MM.1S (cell line): Measurements from ENCODE around the gene ERBIN.

Experiments used
- CTCF ChIP-seq: fragments of 300-600 bp; sonication (generic); IDR thresholded peaks from 2 replicates; pipeline ENCODE4 v1.5.1; 2016; ENCODE audit warnings: antibody characterized with exemption, low read length, mixed read lengths
- EZH2 ChIP-seq: fragments of 300-600 bp; sonication (generic); optimal IDR thresholded peaks from 2 replicates; pipeline ENCODE3; 2017; ENCODE audit warnings: low read depth, mild to moderate bottlenecking, antibody characterized with exemption, low read length, mixed read lengths
- EZH2phosphoT487 ChIP-seq: fragments of 300-600 bp; sonication (generic); IDR thresholded peaks from 2 replicates; pipeline ENCODE4 v1.6.1; 2018; ENCODE audit warnings: antibody characterized with exemption, low read length

- TF ChIP-seq CTCF (no peak), EZH2phosphoT487 (no peak), EZH2 (no peak)
Measured at GRCh38 chr5:65989158-65989557, 62.8 kb downstream of the ERBIN start.
